Measurements from ENCODE around the gene CHCHD4.
"Not testable (repeated sequence)": the region's sequence is repeated elsewhere in the genome, so short reads cannot be mapped to it uniquely, and the experiment has no call there.

The CHCHD4 gene

GRCh38 chr3:14134291-14134690, 9.6 kb upstream of the CHCHD4 start:
- DNase-seq = no peak

DNA sequence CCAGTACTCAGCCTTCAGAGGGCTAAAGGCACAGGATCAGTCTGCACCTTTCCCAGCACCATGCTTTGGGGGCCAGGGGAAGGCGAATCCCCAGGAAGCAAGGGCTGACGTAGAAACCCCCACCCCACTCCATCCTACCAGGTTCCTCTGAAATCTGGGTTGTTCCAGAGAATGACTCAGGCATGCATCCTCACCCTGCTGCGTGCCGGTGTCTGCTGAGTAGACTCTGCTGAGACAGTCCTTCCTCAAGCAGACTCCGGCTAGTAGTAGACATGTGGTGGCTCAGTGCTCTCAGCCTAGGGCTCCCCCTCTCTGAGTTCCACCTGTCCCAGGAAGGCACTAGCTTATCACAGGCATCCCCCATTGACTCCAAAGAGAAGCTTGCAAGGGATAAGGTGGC, 9.2 kb upstream of the CHCHD4 start:
- no peak for DNase-seq

GRCh38 chr3:14133188-14133800, 8.6 kb upstream of the CHCHD4 start:
- DNase-seq = no peak

DNA sequence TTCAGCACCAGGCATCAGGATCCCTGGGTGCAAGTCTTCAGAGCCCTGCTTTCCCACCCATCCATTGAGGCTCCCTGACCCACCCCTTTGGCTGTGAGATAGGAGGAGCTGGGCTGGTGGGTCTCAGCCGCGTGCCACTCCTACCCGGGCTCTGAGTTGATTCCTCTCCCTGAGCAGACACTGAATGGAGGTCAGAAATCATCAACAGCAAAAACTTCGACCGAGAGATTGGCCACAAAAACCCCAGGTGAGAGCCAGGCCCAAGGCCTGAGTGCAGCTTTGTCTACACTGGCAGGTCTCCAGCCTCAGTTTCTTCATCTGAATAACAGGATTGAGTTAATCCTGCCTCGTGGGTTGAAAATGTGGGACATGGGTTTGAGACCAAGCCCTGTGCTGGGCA, 8.0 kb upstream of the CHCHD4 start:
- DNase-seq = no peak

DNA sequence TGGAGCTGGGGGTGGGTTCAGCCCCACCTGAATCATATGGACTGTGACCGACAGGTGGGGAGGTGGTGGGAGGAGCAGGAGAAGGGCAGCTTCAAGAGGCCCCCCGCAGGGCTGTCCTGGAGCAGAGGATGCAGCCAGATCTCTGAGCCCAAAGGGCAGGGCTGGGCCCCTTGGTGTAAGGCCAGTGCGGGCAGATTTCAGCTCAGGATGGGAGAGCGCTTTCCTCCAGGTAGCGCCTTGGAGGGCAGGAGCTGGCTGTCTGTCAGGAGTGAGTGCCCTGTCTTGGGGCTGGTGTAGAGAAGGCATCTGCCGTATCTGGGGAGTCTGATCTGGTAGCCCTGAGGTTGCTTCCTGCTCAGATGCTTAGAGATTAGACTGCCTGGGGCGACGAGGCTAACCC, 7.5 kb upstream of the CHCHD4 start:
- no peak for DNase-seq

GRCh38 chr3:14131134-14131533, 6.5 kb upstream of the CHCHD4 start:
- no peak for DNase-seq

- DNase-seq = no peak
Observed at GRCh38 chr3:14130707-14131106, 6.0 kb upstream of the CHCHD4 start.

DNA sequence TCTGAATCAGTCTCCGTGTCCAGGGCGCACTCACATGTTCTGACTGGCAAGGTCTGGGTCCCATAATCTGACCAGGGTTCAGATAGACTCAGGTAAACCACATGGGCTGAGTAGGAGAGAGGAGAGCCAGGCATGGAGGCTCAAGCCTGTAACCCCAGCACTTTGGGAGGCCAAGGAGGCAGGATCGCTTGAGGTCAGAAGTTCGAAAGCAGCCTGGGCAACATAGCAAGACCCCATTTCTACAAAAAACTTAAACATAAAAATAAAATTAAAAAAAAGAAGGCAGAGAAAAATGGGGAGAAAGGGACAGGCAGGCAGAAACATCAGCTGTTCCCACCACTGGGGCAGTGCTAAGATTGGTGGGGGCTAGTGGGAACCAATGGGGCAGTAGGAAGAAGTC, 5.6 kb upstream of the CHCHD4 start:
- DNase-seq = no peak

- DNase-seq = no peak
Observed at GRCh38 chr3:14129296-14129695, 4.6 kb upstream of the CHCHD4 start.

- DNase-seq = no peak
Observed at GRCh38 chr3:14128724-14129123, 4.1 kb upstream of the CHCHD4 start.

DNA sequence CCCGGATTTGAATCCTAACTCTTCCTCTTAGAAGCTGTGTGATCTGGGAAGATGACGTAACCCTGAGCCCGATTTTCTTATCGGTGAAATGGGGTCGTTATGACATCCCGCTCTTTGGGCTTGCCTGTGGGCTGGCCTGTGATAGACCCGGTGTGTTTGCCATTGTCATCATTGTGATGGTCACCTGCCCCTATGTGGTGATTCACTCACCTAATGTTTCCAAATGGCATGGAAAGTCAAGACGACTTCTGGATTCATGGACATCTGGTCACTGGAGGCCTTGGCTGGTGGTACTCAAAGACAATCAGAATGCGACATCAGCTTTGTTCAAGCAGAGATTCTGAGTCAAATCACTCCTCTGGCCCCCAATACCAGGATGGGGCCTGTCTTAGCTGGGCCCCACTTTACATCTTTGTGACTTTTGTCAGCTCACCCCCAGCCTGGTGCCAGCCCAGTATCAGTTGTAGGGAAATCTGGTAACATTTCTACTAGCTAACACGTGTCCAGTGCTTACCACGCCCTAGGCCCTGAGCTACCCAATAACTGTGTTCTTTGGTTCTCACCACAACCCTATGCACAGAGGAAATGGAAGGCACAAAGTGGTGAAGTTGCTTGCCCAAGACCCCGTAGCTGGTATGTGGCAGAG, 3.0 kb upstream of the CHCHD4 start:
- no peak for DNase-seq

DNA sequence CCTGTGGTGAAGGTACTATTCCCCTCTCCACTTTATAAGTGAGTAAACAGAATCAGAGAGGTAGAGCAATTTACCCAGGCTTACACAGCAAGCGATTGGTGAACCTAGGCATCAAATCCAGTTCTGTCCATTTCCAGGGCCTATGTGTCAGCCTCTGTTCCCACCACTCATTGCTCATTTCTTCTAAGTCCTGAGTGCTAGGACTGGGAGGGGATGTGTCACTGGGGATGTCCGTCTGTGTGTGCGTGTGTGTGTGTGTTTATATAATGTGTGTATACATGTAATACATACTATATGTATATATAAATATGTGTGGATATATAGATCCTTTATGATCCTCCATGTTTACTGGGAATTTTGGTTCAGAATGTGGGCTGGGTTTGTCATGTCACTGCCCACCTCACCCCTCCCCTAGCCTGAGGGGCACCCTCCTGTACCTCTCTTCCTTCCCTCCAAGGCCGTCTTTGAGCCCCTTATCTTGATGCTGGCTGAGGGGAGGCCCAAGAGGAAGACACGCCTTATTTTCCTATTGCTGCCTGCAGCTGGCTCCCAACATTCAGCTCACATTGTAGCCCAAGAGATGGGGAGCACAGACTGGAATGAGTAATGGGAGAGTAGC, 2.3 kb upstream of the CHCHD4 start:
- DNase-seq = no peak

DNA sequence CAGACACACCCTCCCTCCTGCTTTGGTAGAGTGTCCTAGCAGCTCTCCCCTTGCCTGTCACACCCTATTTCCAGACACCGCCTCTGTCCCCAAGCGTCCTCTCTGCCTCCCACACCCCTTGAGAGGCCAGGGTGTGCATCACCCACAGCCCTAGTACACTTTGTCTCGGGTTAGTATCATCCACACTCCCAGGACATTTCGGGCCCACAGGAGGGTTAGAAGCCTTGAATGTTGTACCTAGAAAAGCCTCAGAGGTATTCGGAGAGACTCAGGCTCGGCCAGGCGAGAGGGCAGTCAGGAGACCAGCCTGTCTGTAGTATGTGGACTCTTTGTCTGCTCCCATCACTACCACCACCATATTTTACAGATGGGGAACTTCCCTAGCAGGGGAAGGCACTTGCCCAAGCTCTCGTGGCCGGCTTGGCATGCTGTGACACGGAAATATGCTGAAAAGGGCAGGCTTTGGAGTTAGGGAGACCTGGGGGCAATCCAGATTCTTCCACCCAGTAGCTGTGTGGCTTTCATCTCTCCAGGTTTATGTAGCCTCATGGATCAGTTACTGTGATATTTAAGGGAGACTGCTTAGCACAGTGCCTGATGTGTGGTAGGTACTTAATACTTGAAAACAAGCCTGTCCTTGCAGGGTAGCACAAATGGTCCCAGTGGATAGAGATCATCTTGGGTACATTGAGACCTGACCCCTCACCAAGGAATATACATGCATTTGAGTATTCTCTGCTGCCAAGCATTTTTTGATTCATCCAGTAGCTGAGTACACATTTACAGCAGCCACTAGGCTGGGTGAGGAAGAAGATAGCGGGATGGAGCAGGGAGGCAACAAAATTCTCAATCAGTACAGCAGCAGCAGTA, 1.6 kb upstream of the CHCHD4 start:
- DNase-seq = no peak

- peak; percentile 97 for DNase-seq
Observed at GRCh38 chr3:14125193-14126016, 735 bp upstream of the CHCHD4 start.

GRCh38 chr3:14124223-14124614, 451 bp downstream of the CHCHD4 start:
- DNase-seq = peak; percentile 54

GRCh38 chr3:14123308-14124222, 1.1 kb downstream of the CHCHD4 start:
- DNase-seq = no peak

- no peak for DNase-seq
Observed at GRCh38 chr3:14122301-14122700, 2.4 kb downstream of the CHCHD4 start.

- no peak for DNase-seq
Observed at GRCh38 chr3:14121859-14122258, 2.8 kb downstream of the CHCHD4 start.

- DNase-seq = not testable (repeated sequence)
Observed at GRCh38 chr3:14120921-14121448, 3.7 kb downstream of the CHCHD4 start.

DNA sequence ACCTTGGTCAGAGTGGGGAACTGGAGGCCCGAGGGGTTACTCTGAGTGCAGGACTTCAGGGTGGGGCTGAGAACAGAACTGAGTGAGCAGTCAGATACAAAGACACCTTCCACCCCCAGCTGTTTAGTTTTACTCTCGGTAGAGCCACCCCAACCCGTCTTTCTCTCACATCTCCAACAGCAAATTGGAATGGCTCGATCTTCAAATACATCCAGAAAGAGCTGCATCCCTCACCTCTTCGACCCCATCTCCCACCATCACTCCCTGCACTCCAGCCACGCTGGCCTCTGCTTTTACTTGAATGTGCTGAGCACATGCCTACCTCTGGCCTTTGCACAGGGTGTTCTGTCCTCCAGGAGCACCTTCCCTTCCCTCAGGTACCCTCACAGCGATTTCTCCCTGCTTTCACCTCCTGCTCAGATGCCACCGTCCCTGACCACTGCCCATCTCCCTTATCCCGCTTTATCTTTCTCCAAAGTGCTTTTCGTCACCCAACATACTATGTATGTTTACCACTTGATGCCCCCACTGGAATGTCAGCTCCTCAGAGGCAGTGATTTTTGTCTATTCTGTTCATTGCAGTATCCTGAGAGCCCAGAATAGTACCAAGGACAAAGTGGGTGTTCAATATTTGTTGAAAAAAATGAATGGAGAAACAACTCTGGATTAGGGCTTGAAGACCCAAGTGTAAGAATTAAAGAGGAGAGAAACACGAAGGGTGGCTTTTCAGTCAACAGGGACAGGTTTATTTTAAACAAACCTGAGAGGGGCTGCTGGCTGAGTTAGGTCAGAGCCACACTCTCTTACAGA, 4.4 kb downstream of the CHCHD4 start:
- DNase-seq = no peak
